ENCODE measurements around the gene MAMLD1.

DNA sequence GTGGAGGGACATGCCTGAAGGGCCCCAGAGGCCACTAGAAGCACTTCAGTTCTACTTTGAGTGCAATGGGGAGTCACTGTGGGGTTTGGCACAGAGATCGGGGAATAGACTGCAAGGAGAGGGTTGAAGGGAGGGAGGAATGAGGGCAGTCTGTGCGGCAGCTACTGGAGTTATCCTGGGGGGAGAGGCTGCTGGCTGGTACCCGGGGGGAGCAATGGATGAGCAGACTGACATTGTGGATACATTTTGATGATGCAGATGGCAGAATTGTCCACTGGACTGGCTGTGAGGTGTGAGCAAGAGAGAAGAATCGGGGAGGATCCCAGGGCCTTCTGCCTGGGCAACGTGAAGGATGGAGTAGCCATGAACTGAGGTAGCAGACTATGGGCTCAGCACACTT, 2.8 kb upstream of the MAMLD1 start:
- no peak for TF ChIP-seq POLR2A (IDR thresholded peaks at IDR 0.05)
- no peak for TF ChIP-seq CTCF (IDR thresholded peaks at IDR 0.05)

Measured in gastroesophageal sphincter (tissue), 3 donors.